B cell (primary cell): ENCODE data around the gene H3-3A. TPM values are rescaled to one million over a fixed set of nuclear protein-coding genes. Genes with fewer than 3 reads are reported as not detected.

ENCODE experiments used
- ATAC-seq: fragments of 200-7000 bp; cut with Tn5 transposase; one replicate; pipeline ENCODE4 v1.10.0; 2021; ENCODE audit warnings: low read depth, mild to moderate bottlenecking, moderate number of reproducible peaks, moderate library complexity
- CTCF ChIA-PET: fragments of 350-600 bp; sonication (Branson Sonifier 250); formaldehyde crosslinking; loops from one replicate; lab custom pipeline; 2021; ENCODE audit warnings: antibody characterized with exemption, inconsistent platforms; lab: Charles Lee
- POLR2A ChIA-PET: fragments of 350-600 bp; sonication (Branson Sonifier 250); formaldehyde crosslinking; loops from one replicate; lab custom pipeline; 2021; ENCODE audit warnings: antibody characterized with exemption; lab: Charles Lee
- DNase-seq: peaks from one replicate; pipeline ENCODE4 v3.0.0; 2013
- H2AFZ ChIP-seq: 2 replicates; pipeline ENCODE4 v1.6.1; 2012; ENCODE audit warnings: mild to moderate bottlenecking, low read depth, low read length; ENCODE audit not compliant: insufficient read depth, poor library complexity, severe bottlenecking
- H3K27ac ChIP-seq, 2 donors: 1 replicate in 1 of 2; 2 replicates in 1 of 2; pipeline ENCODE4 v1.5.1; 2012 to 2013; ENCODE audit warnings: low read length in 2 of 2, mild to moderate bottlenecking in 2 of 2, moderate library complexity in 1 of 2
- H3K27me3 ChIP-seq, 4 experiments: fragments of 200-600 bp in 1 of 4; sonication (generic) in 1 of 4; replicated peaks in 1 of 4; 1 replicate in 2 of 4; 2 replicates in 2 of 4; pipeline versions ENCODE4 v1.6.1 to v1.7.0; 2013 to 2016; ENCODE audit warnings: low read length in 3 of 4, mild to moderate bottlenecking in 2 of 4, mixed read lengths in 1 of 4, moderate library complexity in 1 of 4; ENCODE audit not compliant: insufficient read depth in 4 of 4, control insufficient read depth in 3 of 4; ENCODE audit errors: control extremely low read depth in 1 of 4
- H3K36me3 ChIP-seq, 2 experiments: replicated peaks in 1 of 2; 1 replicate in 1 of 2; 2 replicates in 1 of 2; pipeline versions ENCODE4 v1.6.1 to v1.7.1; 2013; ENCODE audit warnings: low read length in 1 of 2; ENCODE audit not compliant: insufficient read depth in 2 of 2, control insufficient read depth in 1 of 2; ENCODE audit errors: control extremely low read depth in 1 of 2, extremely low read depth in 1 of 2
- H3K4me1 ChIP-seq, 2 donors: fragments of 200-600 bp in 1 of 2; sonication (generic) in 1 of 2; 1 replicate in 1 of 2; 2 replicates in 1 of 2; pipeline versions ENCODE4 v1.5.1 to v1.6.1; 2013 to 2017; ENCODE audit warnings: low read length in 2 of 2; ENCODE audit not compliant: control insufficient read depth in 2 of 2, insufficient read depth in 2 of 2
- H3K4me2 ChIP-seq: replicated peaks from 2 replicates; pipeline ENCODE3; 2012; ENCODE audit warnings: mild to moderate bottlenecking, low read depth, low read length; ENCODE audit not compliant: poor library complexity, severe bottlenecking
- H3K4me3 ChIP-seq, 5 experiments: fragments of 200-600 bp in 1 of 5; sonication (generic) in 1 of 5; 1 replicate in 3 of 5; 2 replicates in 2 of 5; pipeline versions ENCODE4 v1.5.1 to v1.7.0; 2011 to 2016; ENCODE audit warnings: low read length in 4 of 5, mild to moderate bottlenecking in 4 of 5, low read depth in 2 of 5, control low read depth in 1 of 5, moderate library complexity in 1 of 5; ENCODE audit not compliant: insufficient read depth in 1 of 5; ENCODE audit errors: control extremely low read depth in 1 of 5, extremely low read depth in 1 of 5
- H3K79me2 ChIP-seq: fragments of 200-600 bp; sonication (generic); one replicate; pipeline ENCODE4 v1.6.0; 2016; ENCODE audit warnings: low read length; ENCODE audit not compliant: control insufficient read depth, insufficient read depth
- H3K9ac ChIP-seq: fragments of 200-600 bp; sonication (generic); 2 replicates; pipeline ENCODE4 v1.6.1; 2017; ENCODE audit warnings: mild to moderate bottlenecking, low read length, moderate library complexity
- H3K9me3 ChIP-seq, 3 donors: one replicate each; pipeline versions ENCODE4 v1.6.1 to v1.7.1; 2013; ENCODE audit warnings: low read length in 2 of 3; ENCODE audit not compliant: control insufficient read depth in 2 of 3, insufficient read depth in 1 of 3; ENCODE audit errors: control extremely low read depth in 1 of 3
- H4K20me1 ChIP-seq: 2 replicates; pipeline ENCODE4 v1.6.0; 2012; ENCODE audit warnings: mild to moderate bottlenecking, low read length; ENCODE audit not compliant: insufficient read depth, control insufficient read depth, poor library complexity, severe bottlenecking
- H3K27ac Mint-ChIP-seq: one replicate; pipeline ENCODE4 v1.8.0; 2021; ENCODE audit warnings: mixed read lengths
- H3K27me3 Mint-ChIP-seq: one replicate; pipeline ENCODE4 v1.8.0; 2021; ENCODE audit warnings: mixed read lengths
- H3K4me1 Mint-ChIP-seq: one replicate; pipeline ENCODE4 v1.8.0; 2021; ENCODE audit warnings: mixed read lengths
- H3K4me3 Mint-ChIP-seq: one replicate; pipeline ENCODE4 v1.8.0; 2021; ENCODE audit warnings: mixed read lengths
- H3K9me3 Mint-ChIP-seq: one replicate; pipeline ENCODE4 v1.8.0; 2022; ENCODE audit warnings: mixed read lengths; ENCODE audit not compliant: insufficient read depth
- EZH2 ChIP-seq: IDR thresholded peaks from 2 replicates; pipeline ENCODE4 v1.6.1; 2012; ENCODE audit warnings: borderline replicate concordance, low read depth, mild to moderate bottlenecking, moderate library complexity, low read length; ENCODE audit not compliant: insufficient read depth, poor library complexity, severe bottlenecking
- WGBS: methylation state at CpG from one replicate; pipeline ENCODE4 v1.1.5; 2013; ENCODE audit warnings: missing lambda C conversion rate; ENCODE audit not compliant: insufficient coverage; 5-methylcytosine and 5-hydroxymethylcytosine counted together
- intact Hi-C: fragments of 100-400 bp; cut with micrococcal nuclease; formaldehyde crosslinking; loops from one replicate; pipeline ENCODE4 v1.10.0; 2022
- polyA plus RNA-seq: library from polyadenylated mRNA; depleted of rRNA; stranded (reverse); fragments of >200 nt; gene quantifications from 2 replicates; pipeline ENCODE4 v1.2.3, GENCODE V29; 2012
- total RNA-seq, 2 donors: library from RNA; stranded (reverse); fragments of 120-200 nt in 1 of 2; gene quantifications; 1 replicate in 1 of 2; 2 replicates in 1 of 2; pipeline versions ENCODE4 v1.2.3 to v1.2.4, GENCODE V29; 2013 to 2022
- TF ChIP-seq, protein P1 (sequence below): fragments of 200-600 bp; IDR thresholded peaks from one replicate; pipeline ENCODE4 v1.8.0; 2022; ENCODE audit warnings: antibody characterized with exemption, mild to moderate bottlenecking

Gene H3-3A
- total and polyA plus RNA-seq, 2 donors (not counting 1 experiment from before 2014, with no cell fraction given) = 349 to 561 TPM

DNA sequence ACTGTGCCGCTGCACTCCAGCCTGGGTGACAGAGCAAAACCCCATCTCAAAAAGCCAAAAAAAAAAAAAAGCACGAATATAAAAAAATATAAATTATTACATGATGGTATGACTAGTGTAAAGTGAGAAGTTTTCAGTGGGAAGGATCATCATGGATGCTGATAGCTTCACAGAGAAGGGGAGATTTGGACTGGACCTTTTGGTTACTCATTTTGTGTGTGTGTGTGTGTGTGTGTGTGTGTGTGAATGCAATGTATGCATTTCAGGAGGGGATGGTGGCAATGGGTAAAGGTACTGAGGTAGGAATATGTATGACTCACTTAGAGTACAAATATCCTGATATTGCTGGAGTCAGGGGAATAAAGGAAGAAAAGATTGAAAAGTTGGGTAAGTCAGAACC is 40.7 kb upstream of the H3-3A start:
- ChIA-PET CTCF (no interaction called here), POLR2A (interaction anchor here (0.6 kb wide), 1 partner anchor 843 kb away, joined by 3 read pairs; no protein-coding TSS in a partner anchor)
- no peaks in the 10 kb centered on the region for H4K20me1 ChIP-seq
- H3K9ac ChIP-seq = no peak overlapping the region
- WGBS = no CpG with 5 or more reads among the region's 2 CpGs
- TF ChIP-seq, protein P1, sequence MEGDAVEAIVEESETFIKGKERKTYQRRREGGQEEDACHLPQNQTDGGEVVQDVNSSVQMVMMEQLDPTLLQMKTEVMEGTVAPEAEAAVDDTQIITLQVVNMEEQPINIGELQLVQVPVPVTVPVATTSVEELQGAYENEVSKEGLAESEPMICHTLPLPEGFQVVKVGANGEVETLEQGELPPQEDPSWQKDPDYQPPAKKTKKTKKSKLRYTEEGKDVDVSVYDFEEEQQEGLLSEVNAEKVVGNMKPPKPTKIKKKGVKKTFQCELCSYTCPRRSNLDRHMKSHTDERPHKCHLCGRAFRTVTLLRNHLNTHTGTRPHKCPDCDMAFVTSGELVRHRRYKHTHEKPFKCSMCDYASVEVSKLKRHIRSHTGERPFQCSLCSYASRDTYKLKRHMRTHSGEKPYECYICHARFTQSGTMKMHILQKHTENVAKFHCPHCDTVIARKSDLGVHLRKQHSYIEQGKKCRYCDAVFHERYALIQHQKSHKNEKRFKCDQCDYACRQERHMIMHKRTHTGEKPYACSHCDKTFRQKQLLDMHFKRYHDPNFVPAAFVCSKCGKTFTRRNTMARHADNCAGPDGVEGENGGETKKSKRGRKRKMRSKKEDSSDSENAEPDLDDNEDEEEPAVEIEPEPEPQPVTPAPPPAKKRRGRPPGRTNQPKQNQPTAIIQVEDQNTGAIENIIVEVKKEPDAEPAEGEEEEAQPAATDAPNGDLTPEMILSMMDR = no peak
- no peak for TF ChIP-seq EZH2
- H3K79me2 ChIP-seq = no peaks in the 10 kb centered on the region
- no peaks in the 10 kb centered on the region for H3K36me3 ChIP-seq
- ATAC-seq (no peak), DNase-seq (no peak)
- no peak overlapping the region for H3K27ac ChIP-seq
- no peaks in the 10 kb centered on the region for H3K27me3 ChIP-seq
- Mint-ChIP-seq H3K4me1 (no peaks in the 10 kb centered on the region), H3K4me3 (no peak overlapping the region), H3K27me3 (no peaks in the 10 kb centered on the region), H3K27ac (no peak overlapping the region), H3K9me3 (no peaks in the 10 kb centered on the region)
- intact Hi-C loops = no loop called here
- H3K4me1 ChIP-seq = no peaks in the 10 kb centered on the region
- no peak overlapping the region for H3K4me2 ChIP-seq
- no peak overlapping the region for H2AFZ ChIP-seq
- H3K9me3 ChIP-seq = no peaks in the 10 kb centered on the region
- no peak overlapping the region for H3K4me3 ChIP-seq

DNA sequence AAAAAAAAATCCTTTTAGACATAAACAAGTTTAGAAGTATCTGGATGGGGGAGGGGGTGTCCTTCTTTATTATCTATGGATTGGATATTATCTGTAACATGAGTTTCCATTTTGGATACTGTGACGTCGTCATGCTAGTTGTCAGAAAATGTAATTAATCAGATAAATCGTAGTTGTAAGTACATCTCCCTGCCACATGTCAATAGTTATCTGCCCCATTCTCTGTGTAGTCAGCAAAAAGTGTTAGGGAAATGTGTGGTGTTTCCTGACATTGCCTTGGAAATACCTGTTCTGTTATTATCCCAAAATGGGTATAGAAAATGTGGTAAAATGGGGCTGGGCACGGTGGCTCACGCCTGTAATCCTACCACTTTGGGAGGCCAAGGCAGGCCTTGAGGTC is 38.8 kb upstream of the H3-3A start:
- Mint-ChIP-seq H3K4me1 (peaks cover 10% of the 10 kb centered on the region), H3K27ac (no peak overlapping the region), H3K9me3 (no peaks in the 10 kb centered on the region), H3K4me3 (no peak overlapping the region), H3K27me3 (no peaks in the 10 kb centered on the region)
- WGBS = no CpG with 5 or more reads among the region's 5 CpGs
- no peak overlapping the region for H3K9ac ChIP-seq
- H3K36me3 ChIP-seq = no peaks in the 10 kb centered on the region
- peaks cover 9 to 10% of the 10 kb centered on the region in 2 donors for H3K4me1 ChIP-seq
- no peak for DNase-seq
- no peak overlapping the region for H3K4me2 ChIP-seq
- intact Hi-C loops = no loop called here
- CTCF ChIA-PET = no interaction called here
- POLR2A ChIA-PET = no interaction called here
- H3K27me3 ChIP-seq = no peaks in the 10 kb centered on the region
- H3K9me3 ChIP-seq = no peaks in the 10 kb centered on the region
- TF ChIP-seq, protein P1 = no peak
- TF ChIP-seq EZH2 = no peak
- no peaks in the 10 kb centered on the region for H4K20me1 ChIP-seq
- H2AFZ ChIP-seq = no peak overlapping the region
- H3K79me2 ChIP-seq = no peaks in the 10 kb centered on the region
- no peak overlapping the region for H3K4me3 ChIP-seq
- no peak overlapping the region for H3K27ac ChIP-seq
- no peak for ATAC-seq
